SU-DHL-6 (cell line): ENCODE data around the gene RBM15B.

Experiments used
- EZH2phosphoT487 ChIP-seq: fragments of 200-600 bp; sonication (generic), shearing (Covaris generic); conservative IDR thresholded peaks from 2 replicates; pipeline ENCODE4 v1.6.1; 2018; ENCODE audit warnings: mild to moderate bottlenecking, antibody characterized with exemption, low read length, moderate library complexity, mixed read lengths
- TF ChIP-seq, protein P1 (sequence below): fragments of 200-600 bp; sonication (generic); IDR thresholded peaks from one replicate; pipeline ENCODE4 v1.5.1; 2017; ENCODE audit warnings: antibody characterized with exemption, mild to moderate bottlenecking, low read length, moderate library complexity; ENCODE audit not compliant: insufficient read depth, poor library complexity, severe bottlenecking

DNA sequence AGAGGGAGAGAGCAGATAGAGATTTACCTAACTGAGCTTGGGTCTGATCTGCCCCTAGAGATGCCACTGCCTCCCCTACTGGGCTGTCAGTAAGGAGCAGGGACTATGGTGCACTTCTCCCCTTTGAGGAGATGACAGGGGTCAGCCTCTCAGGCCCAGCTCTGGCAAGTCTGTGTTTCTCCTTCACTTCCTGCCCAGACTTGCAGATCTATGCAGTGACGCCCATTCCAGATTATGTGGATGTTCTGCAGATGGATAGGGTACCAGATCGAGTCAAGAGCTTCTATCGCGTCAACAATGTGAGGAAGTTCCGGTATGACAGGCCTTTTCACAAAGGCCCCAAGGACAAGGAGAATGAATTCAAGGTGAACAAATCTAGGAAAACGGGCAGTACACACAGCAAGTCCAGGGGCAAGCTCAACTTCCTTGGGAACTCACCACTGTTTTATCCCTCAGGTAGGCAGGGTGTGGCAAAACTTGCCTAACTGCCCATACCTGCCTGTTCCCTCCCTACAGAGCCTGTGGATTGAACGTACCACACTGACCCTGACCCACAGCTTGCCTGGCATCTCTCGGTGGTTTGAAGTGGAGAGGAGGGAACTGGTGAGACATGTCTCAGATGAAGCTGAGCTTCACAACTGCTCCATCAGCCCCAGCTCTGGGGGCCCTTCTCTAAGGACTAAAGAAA is 35.0 kb upstream of the RBM15B start:
- TF ChIP-seq, protein P1, sequence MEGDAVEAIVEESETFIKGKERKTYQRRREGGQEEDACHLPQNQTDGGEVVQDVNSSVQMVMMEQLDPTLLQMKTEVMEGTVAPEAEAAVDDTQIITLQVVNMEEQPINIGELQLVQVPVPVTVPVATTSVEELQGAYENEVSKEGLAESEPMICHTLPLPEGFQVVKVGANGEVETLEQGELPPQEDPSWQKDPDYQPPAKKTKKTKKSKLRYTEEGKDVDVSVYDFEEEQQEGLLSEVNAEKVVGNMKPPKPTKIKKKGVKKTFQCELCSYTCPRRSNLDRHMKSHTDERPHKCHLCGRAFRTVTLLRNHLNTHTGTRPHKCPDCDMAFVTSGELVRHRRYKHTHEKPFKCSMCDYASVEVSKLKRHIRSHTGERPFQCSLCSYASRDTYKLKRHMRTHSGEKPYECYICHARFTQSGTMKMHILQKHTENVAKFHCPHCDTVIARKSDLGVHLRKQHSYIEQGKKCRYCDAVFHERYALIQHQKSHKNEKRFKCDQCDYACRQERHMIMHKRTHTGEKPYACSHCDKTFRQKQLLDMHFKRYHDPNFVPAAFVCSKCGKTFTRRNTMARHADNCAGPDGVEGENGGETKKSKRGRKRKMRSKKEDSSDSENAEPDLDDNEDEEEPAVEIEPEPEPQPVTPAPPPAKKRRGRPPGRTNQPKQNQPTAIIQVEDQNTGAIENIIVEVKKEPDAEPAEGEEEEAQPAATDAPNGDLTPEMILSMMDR, result no peak
- TF ChIP-seq EZH2phosphoT487, result no peak
